ENCODE data around the gene PARVG. TPM values are rescaled to one million over a fixed set of nuclear protein-coding genes. Genes with fewer than 3 reads are reported as not detected.

Gene PARVG
- total and polyA plus RNA-seq, 9 of the 15 experiments (the other 6 are each of a cell fraction or from before 2014, with no cell fraction given): 0.35 TPM; not detected in 8

DNA sequence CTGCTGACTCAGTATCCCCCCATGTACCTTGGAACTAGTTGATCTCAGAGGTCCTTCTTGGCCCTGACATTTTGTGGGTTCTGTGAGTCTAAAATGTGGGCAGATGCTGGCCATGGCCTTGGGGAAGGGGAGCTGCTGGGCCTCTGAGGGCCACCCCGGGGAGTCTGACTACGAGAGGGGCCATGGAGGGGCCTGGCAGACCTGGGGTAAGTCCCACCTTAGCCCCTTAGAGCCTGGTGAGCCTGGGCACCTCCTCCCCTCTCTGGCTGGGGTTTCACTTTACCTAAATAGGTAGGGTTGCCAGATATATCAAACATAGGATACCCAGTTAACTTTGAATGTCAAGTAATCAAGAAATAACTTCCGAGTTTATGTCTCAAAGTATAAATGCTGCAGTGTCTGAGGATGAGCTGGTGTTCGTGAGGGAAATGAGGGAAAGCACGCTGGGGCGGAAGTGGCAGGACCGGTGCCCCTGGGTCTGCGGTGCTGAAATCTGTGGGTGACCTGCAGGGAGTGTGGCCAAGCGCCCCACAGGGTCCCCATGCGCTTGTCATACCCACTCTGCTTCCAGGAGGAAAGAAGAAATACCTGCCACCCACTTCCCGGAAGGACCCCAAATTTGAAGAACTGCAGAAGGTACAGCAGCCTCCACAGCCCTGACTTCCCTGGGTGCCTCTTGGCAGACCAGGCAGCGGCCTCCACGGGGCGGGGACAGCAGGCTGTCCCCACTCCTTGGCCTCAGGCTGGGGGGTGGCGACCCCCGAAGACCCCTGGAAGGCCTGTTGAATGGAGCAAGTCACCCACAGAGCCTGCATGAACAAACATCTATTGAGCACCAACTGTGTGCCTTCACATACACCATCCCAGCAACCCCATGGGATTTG is 4.8 kb downstream of the PARVG start (continued):
- TF ChIP-seq, protein P1, sequence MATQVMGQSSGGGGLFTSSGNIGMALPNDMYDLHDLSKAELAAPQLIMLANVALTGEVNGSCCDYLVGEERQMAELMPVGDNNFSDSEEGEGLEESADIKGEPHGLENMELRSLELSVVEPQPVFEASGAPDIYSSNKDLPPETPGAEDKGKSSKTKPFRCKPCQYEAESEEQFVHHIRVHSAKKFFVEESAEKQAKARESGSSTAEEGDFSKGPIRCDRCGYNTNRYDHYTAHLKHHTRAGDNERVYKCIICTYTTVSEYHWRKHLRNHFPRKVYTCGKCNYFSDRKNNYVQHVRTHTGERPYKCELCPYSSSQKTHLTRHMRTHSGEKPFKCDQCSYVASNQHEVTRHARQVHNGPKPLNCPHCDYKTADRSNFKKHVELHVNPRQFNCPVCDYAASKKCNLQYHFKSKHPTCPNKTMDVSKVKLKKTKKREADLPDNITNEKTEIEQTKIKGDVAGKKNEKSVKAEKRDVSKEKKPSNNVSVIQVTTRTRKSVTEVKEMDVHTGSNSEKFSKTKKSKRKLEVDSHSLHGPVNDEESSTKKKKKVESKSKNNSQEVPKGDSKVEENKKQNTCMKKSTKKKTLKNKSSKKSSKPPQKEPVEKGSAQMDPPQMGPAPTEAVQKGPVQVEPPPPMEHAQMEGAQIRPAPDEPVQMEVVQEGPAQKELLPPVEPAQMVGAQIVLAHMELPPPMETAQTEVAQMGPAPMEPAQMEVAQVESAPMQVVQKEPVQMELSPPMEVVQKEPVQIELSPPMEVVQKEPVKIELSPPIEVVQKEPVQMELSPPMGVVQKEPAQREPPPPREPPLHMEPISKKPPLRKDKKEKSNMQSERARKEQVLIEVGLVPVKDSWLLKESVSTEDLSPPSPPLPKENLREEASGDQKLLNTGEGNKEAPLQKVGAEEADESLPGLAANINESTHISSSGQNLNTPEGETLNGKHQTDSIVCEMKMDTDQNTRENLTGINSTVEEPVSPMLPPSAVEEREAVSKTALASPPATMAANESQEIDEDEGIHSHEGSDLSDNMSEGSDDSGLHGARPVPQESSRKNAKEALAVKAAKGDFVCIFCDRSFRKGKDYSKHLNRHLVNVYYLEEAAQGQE (IDR thresholded peaks at IDR 0.05; ENCODE audit: borderline replicate concordance): no peak
- TF ChIP-seq, protein P1 (CRISPR knock-in tag; IDR thresholded peaks at IDR 0.05; ENCODE audit: low read depth): no peak
- no peak for TF ChIP-seq NR2C2 (CRISPR knock-in tag; IDR thresholded peaks at IDR 0.05)
- no peak for TF ChIP-seq NR2C2 (tag; IDR thresholded peaks at IDR 0.05)
- no peak for TF ChIP-seq SREBF1 (IDR thresholded peaks at IDR 0.05; ENCODE audit: borderline replicate concordance, low read depth, low read length)
- TF ChIP-seq, protein P2, sequence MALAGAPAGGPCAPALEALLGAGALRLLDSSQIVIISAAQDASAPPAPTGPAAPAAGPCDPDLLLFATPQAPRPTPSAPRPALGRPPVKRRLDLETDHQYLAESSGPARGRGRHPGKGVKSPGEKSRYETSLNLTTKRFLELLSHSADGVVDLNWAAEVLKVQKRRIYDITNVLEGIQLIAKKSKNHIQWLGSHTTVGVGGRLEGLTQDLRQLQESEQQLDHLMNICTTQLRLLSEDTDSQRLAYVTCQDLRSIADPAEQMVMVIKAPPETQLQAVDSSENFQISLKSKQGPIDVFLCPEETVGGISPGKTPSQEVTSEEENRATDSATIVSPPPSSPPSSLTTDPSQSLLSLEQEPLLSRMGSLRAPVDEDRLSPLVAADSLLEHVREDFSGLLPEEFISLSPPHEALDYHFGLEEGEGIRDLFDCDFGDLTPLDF (CRISPR knock-in tag; IDR thresholded peaks at IDR 0.05): no peak
- TF ChIP-seq SRF (CRISPR knock-in tag; IDR thresholded peaks at IDR 0.05): no peak
- TF ChIP-seq, protein P3, sequence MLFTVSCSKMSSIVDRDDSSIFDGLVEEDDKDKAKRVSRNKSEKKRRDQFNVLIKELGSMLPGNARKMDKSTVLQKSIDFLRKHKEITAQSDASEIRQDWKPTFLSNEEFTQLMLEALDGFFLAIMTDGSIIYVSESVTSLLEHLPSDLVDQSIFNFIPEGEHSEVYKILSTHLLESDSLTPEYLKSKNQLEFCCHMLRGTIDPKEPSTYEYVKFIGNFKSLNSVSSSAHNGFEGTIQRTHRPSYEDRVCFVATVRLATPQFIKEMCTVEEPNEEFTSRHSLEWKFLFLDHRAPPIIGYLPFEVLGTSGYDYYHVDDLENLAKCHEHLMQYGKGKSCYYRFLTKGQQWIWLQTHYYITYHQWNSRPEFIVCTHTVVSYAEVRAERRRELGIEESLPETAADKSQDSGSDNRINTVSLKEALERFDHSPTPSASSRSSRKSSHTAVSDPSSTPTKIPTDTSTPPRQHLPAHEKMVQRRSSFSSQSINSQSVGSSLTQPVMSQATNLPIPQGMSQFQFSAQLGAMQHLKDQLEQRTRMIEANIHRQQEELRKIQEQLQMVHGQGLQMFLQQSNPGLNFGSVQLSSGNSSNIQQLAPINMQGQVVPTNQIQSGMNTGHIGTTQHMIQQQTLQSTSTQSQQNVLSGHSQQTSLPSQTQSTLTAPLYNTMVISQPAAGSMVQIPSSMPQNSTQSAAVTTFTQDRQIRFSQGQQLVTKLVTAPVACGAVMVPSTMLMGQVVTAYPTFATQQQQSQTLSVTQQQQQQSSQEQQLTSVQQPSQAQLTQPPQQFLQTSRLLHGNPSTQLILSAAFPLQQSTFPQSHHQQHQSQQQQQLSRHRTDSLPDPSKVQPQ (CRISPR knock-in tag; IDR thresholded peaks at IDR 0.05; ENCODE audit: borderline replicate concordance): no peak
- no peak for TF ChIP-seq SMARCE1 (IDR thresholded peaks at IDR 0.05)

Data from K562 (cell line).